HG03460 (cell line): ENCODE results near the gene ACOX1.
"Not testable (repeated sequence)": the region's sequence is repeated elsewhere in the genome, so short reads cannot be mapped to it uniquely, and the experiment has no call there.

ENCODE experiments used
- ATAC-seq: cut with Tn5 transposase; IDR thresholded peaks from one replicate; pipeline ENCODE4 v1.9.1; 2021; ENCODE audit not compliant: unreplicated experiment

The ACOX1 gene

DNA sequence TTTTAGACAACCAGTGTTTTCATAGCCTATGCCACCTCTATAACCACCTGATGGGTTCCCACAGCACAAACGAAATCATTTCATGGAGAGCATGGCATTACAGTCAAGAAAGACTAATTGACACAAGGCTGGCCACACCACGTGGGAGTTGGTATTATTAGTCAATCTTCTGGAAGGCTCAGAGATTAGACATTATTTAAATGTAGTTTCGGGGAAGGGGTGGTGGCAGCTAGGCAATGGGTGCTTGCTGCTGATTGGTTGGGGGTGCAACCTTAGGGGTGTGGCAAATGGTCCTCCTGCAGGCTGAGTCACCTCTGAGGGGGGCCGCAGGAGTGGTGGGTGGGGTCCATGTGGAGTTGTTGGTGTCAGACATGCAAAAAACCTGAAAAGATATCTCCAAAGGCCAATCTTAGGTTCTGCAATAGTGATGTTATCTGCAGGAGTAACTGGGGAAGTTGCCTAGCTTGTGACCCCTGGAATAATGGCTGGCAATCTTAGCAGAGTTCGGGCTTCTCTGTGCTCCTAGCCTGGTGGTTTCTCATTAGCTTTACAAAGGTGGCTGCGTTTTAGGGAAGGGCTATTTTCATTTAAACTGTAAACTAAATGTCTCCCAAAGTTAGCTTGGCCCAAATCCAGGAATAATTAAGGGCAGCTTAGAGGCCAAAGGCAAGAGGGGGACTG is 4.7 kb upstream of the ACOX1 start:
- ATAC-seq: no peak

DNA sequence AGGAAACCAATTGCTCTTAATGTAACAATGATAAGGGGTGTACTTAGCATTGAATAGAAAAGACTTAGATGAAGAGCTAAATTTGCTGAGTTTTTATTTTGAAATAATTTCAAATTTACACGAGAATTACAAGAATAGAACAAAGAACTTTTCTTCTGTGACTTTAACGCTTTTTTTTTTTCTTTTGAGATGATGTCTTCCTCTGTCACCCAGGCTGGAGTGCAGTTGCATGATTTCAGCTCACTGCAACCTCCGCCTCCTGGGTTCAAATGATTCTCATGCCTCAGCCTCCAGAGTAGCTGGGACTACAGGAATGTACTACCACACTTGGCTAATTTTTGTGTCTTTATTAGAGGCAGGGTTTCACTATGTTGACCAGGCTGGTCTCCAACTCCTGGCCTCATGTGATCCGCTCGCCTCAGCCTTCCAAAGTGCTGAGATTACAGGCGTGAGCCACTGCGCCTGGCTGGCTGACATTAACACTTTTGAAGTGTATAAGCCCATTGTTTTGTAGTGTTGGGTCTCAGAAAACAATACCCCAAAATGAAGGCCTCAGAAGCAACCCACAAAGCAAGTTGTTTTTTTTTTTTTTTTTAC is 2.2 kb upstream of the ACOX1 start:
- ATAC-seq: no peak

DNA sequence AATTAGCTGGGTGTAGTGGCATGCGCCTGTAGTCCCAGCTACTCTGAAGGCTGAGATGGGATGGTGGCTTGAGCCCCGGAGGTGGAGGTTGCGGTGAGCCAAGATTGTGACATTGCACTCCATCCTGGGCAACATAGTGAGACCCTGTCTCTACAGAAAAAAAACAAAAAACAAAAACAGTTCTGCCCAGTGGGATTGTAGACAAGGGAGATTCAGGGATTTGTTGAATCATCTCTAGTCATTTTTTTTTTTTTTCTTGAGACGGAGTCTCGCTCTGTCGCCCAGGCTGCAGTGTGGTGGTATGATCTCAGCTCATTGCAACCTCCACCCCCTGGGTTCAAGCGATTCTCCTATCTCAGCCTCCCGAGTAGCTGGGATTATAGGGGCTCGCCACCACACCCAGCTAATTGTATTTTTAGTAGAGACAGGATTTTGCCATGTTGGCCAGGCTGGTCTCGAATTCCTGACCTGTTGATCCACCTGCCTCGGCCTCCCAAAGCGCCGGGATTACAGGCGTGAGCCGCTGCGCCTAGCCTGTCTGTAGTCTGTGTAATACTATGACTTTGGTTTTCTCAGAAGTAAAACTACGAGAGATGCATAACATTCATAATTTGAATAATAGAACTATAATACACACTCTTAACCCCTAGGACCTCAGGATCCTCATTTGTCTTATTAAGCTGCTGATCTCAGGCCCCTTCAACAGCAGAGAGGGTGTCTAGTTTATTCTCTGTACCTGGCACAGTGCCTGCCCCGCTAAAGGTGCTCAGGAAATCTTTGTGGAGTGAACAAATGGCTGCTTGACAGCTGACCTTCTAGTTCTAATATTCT is 1.4 kb upstream of the ACOX1 start:
- ATAC-seq: no peak

DNA sequence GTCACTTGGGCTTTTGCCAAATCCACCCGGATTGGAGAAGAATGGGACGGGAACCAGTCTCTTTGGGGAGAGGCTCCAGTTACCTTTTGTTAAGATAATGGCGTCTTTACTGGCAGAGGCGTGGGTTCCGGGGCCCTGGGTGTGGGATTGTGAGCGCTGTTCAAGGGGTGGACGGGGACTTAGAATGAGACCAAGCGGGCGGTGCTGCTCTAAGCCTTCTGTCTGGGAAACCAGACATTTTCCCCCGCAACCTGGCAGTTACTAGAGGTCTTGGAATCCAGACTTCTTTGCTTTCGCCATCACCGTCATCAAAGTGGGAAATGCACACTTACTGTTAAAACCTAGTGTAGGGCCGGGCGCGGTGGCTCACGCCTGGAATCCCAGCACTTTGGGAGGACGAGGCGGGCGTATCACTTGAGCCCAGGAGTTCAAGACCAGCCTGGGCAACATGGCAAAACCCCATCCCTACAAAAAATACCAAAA is 780 bp upstream of the ACOX1 start:
- peak; percentile 18 for ATAC-seq

DNA sequence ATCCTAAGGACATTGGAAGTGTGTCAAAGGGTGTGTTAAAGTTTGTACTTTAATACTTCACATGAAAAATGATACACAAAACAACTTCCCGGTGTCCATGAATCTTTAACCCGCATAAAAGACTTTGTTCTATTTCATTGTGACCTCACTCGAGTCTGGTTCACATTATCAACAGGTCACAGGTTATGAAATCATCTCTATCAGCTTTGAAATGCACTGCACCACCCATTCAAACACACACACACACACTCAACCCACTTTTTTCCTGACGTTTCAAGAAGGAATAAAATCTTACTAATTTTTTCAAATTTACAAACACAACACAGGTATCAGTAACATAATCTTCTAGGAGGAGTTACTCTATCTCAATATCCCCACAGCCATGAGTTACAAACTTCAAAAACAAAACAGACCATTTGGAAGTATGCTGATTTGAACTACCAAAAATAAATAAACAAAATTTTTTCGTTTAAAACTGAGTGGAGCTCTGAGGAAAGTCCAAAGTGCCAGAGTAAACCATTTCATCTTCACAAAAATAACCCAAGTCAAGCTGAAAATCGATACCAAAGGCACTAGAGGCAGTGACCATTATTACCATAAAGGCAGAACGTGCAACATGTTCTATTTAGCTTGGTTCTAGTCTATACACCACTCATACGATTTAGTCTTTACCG is 2.7 kb downstream of the ACOX1 start:
- no peak for ATAC-seq

DNA sequence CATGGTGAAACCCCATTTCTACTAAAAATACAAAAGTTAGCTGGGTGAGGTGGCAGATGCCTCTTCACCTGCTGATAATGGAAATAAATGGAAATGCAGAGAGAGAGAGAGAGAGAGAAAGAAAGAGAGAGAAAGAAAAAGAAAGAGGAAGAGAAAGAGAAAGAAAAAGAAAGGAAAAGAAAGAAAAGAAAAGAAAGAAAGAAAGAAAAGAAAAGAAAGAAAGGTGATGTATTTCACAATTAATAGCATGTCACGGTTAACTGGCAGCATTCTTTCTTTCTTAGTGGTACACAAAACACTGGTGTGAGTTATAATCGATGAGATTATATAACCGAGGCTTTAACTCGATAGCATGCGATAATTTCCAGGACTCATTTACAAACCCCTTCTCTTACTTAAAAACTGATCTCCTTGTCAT is 3.2 kb downstream of the ACOX1 start:
- ATAC-seq: no peak

DNA sequence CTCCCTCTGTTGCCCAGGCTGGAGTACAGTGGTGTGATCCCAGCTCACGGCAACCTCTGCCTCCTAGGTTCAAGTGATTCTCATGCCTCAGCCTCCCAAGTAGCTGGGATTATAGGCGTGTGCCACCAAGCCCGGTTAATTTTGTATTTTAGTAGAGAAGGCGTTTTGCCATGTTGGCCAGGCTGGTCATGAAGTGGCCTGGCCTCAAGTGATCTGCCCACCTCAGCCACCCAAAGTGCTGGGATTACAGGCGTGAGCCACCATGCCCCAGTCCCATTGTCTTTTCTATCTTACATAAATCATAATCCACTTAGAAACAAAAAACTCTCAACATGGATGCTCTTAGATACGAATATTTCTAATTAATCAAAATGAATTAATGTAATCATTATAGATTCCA is 3.8 kb downstream of the ACOX1 start:
- ATAC-seq: not testable (repeated sequence)

DNA sequence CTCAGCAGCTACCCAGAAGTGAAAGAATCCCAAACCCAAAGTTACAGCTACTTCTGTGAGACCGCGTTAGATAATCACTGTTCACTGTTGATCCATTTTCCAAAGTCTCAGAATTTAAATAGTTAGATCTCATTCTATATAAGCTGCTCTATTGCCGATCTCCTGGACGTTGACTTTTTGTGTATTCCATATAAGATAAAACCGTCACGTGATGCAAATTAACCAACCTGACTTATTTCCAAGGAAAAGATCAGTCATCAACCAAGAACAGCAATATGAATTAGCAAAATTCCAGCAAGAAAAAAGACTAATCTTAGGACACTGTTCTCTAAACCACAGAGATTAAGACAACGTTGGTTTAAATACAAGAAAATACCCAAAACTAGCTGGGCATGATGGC is 8.3 kb downstream of the ACOX1 start:
- no peak for ATAC-seq

DNA sequence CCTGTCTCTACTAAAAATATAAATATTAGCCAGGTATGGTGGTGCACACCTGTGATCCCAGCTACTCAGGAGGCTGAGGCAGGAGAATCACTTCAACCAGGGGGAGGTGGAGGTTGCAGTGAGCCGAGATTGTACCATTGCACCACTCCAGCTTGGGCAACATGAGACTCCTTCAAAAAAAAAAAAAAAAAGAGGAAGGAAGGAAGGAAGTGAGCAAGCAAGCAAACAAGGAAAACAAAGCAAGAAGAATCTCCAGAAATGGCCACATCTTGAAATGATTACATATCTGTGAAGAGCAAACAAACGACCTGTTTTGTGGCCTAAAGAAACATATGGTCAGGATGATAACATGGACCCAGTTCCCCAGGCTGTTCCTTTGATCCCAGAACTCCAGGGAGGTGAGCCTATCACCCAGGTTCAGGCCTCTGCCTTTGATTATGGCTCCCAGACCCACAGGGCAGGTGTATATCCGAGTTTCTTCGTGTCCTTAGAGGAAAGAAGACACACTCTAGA is 8.9 kb downstream of the ACOX1 start:
- ATAC-seq: no peak

DNA sequence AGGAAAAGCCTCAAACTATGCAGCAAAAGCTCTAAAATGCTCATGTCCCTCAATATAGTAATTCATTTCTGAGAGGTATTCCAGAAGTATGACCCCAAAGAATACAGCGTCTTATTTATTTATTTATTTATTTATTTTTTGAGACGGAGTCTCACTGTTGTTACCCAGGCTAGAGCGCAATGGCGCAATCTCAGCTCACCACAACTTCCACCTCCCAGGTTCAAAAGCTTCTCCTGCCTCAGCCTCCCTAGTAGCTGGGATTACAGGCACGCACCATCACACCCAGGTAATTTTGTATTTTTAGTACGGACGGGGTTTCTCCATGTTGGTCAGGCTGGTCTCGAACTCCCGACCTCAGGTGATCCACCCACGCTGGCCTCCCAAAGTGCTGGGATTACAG is 9.9 kb downstream of the ACOX1 start:
- ATAC-seq: not testable (repeated sequence)

DNA sequence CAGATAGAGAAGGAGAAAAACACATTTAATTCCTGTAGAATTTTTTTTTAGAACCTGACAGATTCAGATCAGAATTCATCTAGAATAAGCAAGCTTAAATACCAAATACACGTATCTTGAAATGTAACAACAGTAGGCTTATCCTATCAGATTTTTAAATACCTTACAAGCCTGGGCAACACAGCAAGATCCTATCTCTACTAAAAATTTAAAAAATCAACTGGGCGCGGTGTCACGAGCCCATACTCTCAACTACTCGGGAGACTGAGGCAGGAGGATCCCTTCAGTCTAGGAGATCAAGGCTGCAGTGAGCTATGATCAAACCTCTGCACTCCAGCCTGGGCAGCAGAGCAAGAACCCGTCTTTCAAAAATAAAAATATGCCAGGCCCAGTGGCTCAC is 13.5 kb downstream of the ACOX1 start:
- ATAC-seq: no peak

DNA sequence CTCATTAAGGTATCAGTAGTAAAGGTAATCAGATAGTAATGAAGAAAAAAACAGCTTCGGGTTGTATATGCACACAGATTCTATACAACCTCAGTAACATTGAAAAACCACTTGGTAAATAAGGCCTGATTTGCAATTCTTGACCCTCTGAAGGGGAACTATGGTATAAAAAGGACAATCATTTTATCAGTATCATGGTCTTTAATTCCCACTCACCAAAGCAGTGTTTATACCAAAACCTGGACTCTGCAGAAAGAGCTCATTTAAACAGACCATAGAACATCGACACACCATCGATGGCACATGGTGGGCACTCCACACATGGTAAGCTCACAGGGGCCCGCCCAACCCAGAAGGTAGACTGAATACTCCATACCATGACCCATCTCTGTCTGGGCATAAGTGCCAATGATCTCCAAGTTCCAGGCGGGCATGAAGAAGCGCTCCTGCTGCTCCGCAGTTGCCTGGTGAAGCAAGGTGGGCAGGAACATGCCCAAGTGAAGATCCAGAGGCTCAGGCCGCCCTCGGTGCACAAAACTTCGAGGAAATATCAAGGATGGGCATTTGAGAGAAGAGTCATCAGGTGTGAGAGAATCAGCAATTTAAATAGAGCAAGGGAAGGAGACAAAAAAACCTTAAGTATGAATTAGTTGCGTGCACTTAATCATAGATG is 19.0 kb downstream of the ACOX1 start:
- no peak for ATAC-seq

DNA sequence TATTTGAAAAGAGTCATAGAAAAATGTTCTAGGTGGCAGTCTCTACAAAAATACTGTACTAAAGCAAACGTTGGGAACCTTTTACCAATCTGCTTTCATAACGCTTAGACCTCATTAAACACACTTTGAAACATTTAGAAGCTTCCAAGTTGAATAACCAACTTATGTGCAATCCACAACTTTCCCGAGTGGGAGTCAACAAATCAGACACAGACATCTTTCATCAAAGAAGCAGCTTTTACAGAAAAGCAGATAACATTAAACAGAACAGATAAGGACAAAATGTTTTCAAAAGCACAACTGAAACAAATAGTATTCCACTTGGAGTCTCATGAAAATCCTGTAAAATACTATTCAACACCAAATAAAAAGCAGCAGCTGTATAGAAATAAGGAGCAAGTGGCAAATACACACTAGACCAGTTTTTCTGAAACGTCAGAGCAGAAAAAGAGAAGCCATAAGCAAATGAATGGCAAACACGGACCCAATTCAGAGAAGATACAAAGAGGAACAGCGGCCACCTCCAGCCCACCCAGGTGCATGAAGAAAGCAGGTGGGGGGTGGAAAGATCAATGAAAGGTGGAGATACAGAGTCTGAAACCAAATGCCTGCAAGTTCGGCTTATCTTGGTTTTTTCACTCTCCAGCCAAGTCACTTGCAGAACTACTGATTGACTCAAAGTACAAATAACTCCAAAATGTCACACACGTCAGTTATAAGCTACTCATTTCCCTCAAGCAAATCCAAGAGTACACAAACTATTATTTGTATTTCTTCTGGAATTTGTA is 19.7 kb downstream of the ACOX1 start:
- no peak for ATAC-seq

DNA sequence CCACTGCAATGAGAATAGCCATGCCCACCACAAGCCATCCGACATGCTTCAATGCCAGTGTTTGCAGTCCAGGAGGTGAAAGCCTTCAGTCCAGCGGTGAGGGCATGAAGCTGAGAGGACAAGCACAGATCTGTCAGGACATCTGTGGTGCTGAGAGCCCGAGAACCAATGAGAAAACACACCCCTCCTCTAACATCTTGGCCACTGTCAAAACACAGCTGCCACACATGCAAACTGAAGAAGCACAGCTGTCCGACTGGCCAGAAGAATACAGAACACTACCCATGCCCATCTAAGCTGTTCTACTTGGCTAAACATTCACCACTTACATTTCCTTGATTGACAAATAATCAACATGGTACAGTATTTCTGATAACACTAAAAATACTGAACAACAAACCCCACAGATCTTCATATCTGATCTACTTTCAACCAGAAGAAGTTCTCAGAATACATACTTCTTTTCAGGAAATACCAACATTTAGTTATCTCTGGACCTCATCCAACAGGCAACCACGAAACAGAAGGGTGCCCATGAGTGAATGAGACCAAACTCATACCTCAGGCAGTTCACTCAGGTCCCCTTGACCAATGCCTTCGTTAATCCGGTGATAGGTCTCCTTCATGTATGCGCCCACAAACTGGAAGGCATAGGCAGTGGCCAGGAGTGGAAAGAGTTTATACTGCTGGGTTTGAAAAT is 28.0 kb downstream of the ACOX1 start:
- no peak for ATAC-seq

DNA sequence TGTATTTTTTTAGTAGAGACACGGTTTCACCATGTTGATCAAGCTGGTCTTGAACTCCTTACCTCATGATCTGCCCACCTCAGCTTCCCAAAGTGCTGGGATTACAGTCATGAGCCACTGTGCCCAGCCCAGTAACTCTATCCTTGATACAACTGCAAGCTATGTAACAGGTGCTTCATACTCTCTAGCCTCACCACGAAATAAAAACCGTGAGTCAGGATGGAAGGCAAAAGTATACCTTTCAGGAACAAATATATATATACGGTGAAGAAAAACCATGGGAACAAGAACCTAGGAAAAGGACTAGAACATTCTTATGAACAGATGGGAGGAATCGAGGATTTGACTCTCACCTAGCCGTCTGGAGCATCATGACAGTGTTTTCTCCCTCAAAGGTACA is 28.5 kb downstream of the ACOX1 start:
- ATAC-seq: no peak

DNA sequence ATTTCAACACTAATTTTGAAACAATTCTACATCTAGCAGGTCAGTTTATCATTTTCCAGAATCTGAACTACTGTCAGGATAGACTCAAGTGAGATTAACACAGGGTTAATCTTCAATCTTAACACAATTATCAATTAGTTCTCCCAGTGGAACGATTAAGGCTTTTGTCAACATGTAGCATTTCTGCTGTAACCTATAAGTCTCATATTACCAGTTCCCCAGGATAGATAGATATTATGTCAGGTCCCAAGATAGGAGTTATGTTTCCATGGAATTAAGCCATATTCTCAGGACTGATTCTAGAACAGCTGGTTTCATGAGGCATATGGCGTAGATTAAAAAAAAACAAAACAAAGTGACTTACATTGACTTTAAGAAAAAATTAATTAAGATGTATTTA is 33.8 kb downstream of the ACOX1 start:
- ATAC-seq: no peak

DNA sequence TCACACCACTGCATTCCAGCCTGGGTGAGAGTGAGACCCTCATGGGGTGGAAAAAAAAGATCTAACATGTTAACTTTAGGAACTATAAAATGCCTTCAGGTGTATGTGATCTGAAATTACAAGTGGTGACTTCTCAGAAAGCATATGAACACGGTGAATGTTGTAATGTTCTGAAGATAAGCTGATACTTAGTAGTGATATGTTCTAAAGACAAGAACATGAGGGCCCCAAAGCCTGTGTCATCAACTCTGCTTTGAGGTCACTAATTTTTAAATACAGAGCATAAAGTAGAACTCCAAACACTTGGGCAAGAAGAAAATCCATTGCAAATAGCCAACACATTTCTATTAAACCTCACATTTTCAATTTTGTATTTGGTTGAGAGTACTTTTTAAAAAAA is 35.5 kb downstream of the ACOX1 start:
- no peak for ATAC-seq

DNA sequence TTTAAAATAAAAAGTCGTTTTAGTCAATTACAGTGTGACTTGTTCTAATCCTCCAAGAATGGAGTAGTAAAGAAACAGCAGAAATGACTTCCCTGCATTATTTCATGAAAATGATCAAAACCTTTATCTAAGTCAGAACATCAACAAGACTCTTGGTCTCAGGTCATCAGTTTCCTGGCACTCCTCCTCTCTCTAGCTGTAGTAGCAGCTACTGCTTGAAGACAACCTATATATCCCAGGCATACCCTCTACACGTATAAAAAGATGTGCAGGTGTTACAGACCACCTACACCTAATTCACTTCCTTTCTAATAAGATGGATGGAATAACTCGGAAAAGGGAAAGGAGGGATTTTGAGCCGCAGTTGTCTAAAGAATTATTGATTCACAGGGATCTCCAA is 36.5 kb downstream of the ACOX1 start:
- ATAC-seq: no peak

DNA sequence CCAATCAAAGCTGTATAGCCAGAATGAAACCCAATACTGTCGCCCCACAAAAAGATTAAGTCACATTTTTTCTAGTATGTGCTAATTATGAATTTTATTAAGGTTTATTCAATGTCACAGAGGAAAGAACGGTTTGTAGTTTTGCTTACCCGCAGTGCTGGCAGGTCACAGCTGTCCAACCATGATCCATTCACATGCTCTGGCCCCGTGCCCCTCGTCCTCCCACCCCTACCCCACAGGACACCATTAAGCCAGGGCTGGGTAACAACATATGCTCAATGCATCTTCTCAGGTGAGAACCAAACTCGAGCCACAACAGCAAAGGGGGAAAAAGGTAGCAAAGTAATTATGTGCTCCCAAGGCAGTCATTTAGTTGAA is 37.5 kb downstream of the ACOX1 start:
- ATAC-seq: no peak
